Measurements from ENCODE around the gene C19orf44.

The C19orf44 gene

DNA sequence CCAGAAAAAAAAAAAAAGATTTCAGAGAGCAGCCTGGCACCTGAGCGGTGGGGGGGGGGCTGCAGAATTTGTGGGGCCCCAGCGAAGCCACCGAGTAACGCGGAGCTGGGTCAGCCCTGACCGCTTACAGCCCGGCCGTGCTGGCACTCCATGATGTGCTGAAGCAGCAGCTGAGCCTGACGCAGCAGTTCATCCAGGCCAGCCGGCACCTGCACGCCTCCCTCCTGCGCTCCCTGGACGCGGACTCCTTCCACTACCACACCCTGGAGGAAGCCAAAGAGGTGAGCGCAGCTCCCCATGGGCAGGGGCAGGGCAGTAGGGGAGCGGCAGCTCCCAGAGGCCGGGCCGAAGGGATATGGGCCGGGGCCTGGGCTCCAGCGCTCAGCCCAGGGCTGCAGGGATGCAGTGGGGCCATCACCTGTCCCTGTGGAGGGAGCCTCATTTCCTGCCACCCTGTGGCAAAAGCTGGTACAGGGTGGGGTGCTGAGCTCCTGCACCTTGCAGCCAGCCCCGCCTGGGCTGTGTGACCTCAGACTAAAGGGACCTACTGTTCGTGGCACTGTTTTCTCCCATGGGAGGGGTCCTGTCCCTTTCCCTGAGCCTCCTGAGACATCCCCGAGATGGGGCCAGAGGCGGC, 18.3 kb downstream of the C19orf44 start:
- no peak overlapping the region for H3K27ac ChIP-seq
- no peak for DNase-seq (ENCODE audit: low read depth, low spot score)

DNA sequence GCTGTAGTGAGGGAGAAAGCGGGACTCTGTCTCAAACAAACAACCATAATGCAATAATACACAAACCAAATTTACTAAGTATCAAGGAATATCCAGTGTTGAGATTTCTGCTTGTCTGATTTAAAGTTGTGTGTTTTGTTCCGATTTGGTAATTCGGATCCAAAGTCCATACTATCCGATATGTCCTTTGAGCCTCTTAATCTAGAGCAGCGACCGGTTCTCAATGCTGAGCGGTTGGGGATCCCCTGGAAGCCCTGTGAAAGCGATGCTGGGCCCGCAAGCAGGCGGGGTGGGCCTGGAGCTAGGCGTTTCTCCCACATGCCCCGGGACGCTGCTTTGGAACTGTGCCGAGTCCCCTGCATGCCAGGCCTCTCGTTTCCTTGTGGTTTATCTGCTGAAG, 20.2 kb downstream of the C19orf44 start:
- DNase-seq (ENCODE audit: low read depth, low spot score), result no peak
- H3K27ac ChIP-seq, result no peak overlapping the region

DNA sequence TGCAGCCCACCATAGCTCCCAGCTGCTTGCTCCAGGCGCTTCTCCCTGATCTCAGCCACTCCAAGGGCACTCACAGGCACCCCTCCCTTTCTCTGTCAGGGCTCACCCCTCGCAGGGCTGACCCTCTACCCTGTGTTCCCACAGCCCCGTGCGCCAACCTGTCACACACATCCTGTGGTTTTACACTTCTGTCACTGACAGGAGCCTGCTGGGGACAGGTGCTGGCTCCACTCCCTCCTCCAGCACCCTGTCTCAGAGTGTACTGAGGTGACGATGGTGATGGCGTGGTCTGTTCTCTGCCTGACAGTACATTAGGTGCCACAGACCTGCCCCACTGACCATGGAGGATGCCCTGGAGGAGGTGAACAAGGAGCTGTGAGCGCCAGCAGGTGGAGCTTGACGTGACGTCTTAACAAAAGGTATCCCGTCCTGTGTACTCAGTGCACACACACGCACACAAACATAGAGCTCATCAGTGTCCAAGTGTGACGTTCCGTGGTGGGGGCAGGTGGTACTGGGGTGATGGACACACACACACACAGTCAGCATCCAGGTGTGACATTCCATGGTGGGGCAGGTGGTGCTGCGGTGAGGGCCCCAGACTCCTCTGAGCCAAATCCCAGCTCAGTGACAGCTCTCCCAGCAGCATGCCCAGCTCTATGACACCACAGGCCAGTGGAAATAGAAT, 20.9 kb downstream of the C19orf44 start:
- no peak for DNase-seq (ENCODE audit: low read depth, low spot score)
- no peak overlapping the region for H3K27ac ChIP-seq

DNA sequence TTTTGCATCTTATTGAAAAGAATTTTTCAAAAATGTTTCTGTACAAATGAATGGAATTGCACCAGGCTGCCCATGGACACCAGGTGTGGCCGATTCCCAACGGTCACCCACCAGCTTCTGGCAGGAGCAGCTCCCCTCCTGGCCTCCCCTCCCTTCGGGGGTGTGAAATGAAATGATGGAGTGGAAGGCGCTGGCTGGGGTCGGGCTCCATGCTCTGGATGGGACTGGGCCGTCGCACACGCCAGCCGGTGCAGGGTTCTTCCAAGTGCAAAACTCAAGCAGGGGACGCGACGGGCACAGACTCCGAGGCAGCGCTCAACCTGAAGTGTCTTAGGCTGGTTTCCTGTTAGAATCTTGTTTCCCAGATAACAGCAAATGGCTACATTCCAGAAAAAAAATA, 21.9 kb downstream of the C19orf44 start:
- no peak for DNase-seq (ENCODE audit: low read depth, low spot score)
- H3K27ac ChIP-seq, result no peak overlapping the region

GRCh38 chr19:16518483-16519229, 22.5 kb downstream of the C19orf44 start:
- H3K27ac ChIP-seq, result no peak overlapping the region
- DNase-seq (ENCODE audit: low read depth, low spot score), result no peak

- no peak for DNase-seq (ENCODE audit: low read depth, low spot score)
- no peak overlapping the region for H3K27ac ChIP-seq
Measured at GRCh38 chr19:16519230-16519687, 23.1 kb downstream of the C19orf44 start.

DNA sequence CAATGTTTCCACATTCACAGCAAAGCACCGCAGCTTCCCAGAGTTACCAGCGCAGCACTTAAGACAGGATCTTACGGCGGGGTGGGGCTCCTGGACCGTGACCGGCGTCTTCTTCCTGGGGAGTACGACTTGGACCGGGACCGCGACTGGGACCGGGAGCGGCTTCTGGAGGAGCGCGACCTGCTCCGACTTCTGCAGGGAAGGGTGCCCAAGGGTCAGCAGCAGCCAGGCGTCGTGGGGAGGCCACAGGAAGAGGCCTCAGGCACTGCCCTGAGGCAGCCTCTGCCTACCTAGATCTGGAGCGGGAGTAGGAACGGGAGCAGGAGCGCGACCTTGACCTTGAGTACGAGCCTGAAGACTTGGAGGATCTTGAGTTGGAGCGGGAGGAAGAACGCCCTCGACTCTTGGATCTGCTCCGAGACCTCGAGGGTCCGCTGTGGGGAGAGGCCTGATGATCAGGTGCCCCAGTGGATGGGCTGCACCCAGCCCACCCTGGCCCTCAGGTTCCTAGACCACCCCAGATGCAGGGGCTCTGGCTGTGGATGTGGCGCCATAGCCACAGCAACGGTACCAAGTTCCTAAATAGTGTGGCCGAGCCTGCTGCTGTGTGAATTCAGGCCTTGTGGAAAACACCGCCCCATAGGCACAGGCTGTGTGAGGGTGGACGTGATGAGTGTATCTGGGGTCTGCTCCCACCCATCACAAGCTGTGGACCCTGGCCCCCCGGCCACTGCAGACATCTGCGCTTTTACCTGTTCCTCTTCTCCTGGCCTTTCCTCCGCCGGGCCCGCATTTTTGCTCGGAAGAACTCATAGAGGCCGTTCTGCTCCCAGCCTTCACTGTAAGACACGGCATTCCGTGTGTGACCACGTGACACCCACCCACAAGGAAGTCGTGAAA, 24.1 kb downstream of the C19orf44 start:
- DNase-seq (ENCODE audit: low read depth, low spot score), result no peak
- no peak overlapping the region for H3K27ac ChIP-seq

DNA sequence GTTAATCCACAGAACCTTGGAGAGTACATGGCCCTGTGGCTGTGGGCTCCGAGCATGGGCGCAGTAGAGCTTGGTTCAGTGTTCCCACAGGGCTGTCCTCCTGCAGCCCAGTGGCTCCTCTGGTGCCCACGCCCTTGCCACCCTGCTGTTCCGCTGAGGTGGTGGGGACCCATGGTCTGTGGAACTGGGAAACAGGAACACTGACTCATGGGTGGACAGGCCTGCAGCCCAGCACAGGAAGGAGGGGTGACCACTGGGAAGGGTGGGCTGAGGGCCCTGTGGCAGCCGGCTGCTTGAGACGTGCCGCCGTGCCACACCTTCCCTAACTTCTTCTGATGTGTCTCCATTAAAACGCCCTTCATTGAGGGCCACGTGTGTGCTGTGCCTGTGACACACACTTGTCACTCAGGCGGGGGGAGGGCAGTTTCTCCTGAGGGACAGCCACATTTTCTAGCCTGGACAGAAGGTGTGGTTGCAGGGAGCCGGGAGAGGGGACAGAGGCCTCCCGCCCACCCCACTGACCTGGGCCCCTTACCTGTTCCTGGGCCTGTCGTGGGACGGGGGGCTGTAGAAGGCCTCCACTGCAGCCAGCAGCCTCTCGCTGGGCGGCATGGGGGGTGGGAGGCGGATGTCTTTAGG, 24.9 kb downstream of the C19orf44 start:
- no peak for DNase-seq (ENCODE audit: low read depth, low spot score)
- H3K27ac ChIP-seq, result no peak overlapping the region

DNA sequence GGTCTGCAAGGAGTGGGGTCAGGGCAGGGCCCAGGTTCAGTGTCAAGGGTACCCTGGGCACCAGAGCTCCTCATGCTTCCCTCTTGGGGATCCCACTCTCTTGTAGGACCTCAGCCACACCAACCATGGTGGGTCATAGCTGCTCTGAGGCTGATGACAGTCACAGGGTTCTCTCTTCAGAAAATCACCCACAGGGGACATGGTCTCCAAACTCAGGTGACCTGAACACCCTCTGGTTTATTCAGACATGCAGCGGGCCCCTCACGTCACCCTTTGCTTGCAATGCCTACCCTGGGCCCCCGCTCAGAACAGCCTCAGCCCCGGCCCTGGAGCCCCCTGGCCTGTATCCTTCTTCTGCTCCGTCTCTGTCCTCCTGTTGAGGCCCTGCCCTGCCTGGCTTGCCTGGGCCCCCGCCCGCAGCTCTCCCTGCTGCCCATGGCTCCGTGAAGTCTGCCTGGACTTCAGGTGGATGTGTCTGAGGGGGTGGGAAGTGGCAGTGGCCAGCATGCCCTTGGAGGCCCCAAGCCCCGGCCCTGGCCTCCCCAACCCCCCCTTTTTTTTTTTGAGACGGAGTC, 25.6 kb downstream of the C19orf44 start:
- DNase-seq (ENCODE audit: low read depth, low spot score), result no peak
- no peak overlapping the region for H3K27ac ChIP-seq

DNA sequence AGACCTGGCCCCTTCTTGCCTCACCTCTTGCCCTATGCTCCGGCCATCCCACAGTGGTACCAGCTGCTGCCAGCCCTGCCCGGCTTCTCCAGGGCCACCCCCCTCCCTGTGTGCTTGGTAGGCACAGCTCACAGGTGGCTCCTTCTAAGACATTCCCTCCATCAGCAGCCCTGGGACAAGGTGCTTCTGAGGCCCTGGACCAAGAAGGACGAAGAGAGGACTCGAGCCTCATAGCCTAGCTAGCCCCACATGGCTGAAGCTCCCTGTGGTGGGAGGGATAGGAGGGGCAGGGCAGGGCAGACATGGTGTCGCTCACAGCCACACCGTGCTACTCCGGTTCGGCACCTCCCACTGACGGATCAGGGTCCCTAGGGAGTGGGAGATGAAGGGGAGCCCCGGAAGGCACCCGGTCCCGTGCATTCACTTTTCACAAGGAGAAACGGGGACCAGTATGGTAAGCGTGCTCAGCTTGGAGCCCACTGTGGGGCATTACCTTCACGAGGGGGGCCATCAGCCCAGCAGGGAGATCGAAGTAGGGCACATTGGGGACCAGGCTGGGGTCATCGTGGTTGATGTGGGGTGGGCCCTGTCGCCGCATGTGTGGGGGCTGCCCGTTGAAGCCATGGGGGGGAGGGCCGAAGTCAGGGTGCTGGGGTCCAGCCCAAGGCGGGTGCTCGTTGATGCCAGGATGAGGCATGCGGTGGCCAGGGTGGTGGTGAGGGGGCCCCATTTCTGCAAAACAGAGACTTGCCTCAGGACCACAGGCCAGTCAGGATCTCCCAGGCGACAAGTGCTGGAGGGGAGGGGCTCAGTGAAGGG, 26.6 kb downstream of the C19orf44 start:
- H3K27ac ChIP-seq, result no peak overlapping the region
- no peak for DNase-seq (ENCODE audit: low read depth, low spot score)

- no peak overlapping the region for H3K27ac ChIP-seq
- DNase-seq (ENCODE audit: low read depth, low spot score), result no peak
Measured at GRCh38 chr19:16524991-16525734, 29.0 kb downstream of the C19orf44 start.

GRCh38 chr19:16525751-16526481, 29.7 kb downstream of the C19orf44 start:
- no peak overlapping the region for H3K27ac ChIP-seq
- no peak for DNase-seq (ENCODE audit: low read depth, low spot score)

- no peak for DNase-seq (ENCODE audit: low read depth, low spot score)
- H3K27ac ChIP-seq, result peak overlapping the region; percentile 35
Measured at GRCh38 chr19:16527334-16527935, 31.2 kb downstream of the C19orf44 start.

- peak overlapping the region; percentile 35 for H3K27ac ChIP-seq
- DNase-seq (ENCODE audit: low read depth, low spot score), result no peak
Measured at GRCh38 chr19:16527971-16528521, 31.9 kb downstream of the C19orf44 start.

- H3K27ac ChIP-seq, result no peak overlapping the region
- no peak for DNase-seq (ENCODE audit: low read depth, low spot score)
Measured at GRCh38 chr19:16529466-16530144, 33.4 kb downstream of the C19orf44 start.

Measured in epithelial cell of prostate (primary cell).